Activated CD4-positive, alpha-beta T cell treated with anti-CD3 and anti-CD28 coated beads, Interleukin-2, amount 50 U/mL, for 16 hours (primary cell): ENCODE data around the gene BUB1.
"Not testable (repeated sequence)": the region's sequence is repeated elsewhere in the genome, so short reads cannot be mapped to it uniquely, and the experiment has no call there.

Experiments
- DNase-seq: peaks from one replicate; pipeline ENCODE4 v3.0.0-alpha.2; 2020

Gene BUB1

DNA sequence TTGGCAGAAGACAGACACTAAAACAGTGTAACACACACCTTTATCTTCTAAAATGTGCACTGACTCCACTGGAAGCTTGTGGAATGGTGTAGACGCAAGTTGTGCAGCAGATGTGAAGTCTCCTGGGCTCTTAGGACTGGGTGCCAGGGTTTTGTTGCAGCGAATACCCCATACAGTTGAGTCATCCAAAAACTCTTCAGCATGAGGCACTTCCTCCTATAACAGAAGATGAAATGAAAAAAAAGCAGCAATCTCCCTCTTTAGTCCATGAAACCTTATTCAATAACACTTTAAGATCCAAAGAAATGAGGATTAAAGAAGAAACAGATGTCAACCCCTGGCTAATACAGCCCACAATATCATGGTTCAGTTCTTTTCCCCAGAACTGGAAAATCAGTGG lies 22.2 kb downstream of the BUB1 start:
- no peak for DNase-seq

DNA sequence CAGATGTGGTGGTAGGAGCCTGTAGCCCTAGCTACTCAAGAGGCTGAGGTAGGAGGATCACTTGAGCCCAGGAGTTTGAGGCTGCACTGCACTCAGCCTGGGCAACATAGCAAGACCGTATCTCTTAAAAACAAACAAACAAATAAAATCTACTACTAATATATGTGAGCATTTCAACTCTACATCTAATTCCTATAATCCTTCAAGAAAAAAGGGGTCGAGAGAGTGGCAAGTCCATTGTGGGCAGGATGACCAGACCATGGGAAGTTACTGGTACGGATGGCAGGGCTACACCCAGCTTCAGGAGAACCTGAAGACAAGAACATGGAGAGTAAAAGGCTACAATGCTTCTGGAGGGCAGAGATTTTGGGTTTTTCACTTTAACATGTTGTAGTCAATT lies 24.0 kb downstream of the BUB1 start:
- no peak for DNase-seq

DNA sequence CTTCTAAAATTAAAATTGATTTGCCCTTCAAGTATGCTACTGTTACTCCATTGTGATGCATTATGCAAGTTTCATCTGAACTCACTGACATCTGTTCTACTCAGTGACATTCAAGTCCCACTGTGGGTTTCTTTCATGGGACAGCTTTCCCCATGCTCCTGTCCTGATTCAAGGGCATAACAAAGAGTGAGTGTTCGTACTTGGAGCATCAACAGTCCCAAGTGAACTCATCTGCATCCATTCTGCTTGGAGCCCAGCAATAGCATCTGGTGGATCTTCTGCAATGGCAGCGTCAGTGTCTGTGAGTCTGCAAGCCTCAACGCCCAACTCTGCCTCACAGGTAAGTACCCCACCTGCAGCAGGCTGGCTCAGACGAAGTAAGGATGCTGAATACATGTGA lies 27.5 kb downstream of the BUB1 start:
- no peak for DNase-seq

DNA sequence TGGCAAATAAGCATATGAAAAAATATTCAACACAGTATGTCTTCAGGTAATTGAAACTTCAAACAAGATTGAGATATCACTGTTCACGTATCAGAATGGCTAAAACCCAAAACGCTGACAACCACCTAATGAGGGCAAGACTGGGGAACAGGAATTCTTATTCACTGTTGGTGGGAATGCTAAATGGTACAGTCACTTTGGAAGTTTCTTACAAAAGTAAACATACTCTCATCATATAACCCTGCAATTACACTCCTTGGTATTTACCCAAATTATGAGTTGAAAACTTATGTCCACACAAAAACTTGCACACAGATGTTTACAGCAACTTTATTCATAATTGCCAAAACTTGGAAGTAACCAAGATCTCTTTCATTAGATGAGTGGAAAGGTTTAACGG lies 30.1 kb downstream of the BUB1 start:
- no peak for DNase-seq

DNA sequence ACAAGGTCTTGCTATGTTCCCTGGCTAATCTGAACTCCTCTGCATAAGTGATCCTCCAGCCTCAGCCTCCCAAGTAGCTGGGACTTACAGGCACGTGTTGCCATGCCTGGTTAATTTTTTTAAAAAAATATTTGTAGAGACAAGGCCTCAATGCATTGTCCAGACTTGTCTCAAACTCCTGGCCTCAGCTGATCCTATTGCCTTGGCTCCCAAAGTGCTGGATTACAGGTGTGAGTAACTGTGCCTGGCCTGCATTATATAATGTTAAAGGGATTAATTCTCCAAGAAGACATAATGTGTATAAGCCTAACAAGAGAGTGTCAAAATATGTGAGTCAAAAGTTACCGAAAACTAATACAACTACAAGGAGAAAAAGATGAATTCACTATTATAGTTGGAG lies 32.2 kb downstream of the BUB1 start:
- no peak for DNase-seq

DNA sequence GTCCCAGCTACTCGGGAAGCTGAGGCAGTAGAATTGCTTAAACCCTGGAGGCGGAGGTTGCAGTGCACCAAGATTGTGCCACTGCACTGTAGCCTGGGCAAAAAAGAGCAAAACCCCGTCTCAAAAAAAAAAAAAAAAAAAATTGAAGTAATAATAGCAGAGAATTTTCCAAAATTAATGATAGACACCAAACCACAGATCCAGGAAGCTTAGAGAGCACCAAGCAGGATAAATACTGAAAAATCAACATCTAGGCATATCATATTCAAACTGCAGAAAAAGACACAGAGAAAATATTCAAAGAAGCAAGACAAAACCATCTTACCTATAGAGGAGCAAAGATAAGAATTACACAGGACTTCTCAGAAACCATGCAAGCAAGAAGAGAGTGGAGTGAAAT lies 33.5 kb downstream of the BUB1 start:
- DNase-seq = no peak

DNA sequence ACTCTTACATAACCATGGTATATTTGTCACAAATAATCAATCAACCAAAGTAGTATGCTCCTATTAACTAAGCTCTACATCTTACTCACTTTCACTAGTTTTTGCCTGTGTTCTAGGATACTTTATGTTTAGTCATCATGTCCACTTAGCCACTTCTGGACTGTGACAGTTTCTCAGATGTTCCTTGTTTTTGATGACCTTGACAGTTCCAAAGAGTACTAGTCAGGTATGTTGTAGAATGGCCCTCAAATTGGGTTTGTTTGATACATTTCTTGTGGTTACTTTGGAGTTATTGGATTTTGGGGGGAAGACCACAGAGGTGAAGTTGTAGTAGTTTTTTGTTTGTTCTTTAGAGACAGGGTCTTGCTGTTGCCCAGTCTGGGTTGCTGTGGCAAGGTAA lies 35.5 kb downstream of the BUB1 start:
- no peak for DNase-seq

DNA sequence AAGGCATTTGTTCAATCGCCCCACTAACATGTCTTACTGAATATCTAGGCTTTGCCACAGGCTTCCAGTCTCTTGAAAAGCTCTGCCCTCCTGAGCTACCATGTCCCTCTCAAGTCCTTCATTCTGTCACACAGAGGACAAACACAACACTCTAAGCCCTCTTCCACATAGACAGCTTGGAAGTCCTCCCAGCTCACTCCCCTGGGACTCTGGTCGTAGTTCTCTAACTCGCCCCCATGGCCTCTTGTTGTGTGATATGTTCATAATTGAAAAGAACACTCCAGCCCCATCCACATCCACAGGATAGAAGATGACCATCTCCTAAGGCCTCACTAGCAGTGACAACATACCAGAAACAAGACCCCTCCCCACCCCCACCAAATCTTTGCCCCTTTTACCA lies 37.9 kb downstream of the BUB1 start:
- DNase-seq = no peak

DNA sequence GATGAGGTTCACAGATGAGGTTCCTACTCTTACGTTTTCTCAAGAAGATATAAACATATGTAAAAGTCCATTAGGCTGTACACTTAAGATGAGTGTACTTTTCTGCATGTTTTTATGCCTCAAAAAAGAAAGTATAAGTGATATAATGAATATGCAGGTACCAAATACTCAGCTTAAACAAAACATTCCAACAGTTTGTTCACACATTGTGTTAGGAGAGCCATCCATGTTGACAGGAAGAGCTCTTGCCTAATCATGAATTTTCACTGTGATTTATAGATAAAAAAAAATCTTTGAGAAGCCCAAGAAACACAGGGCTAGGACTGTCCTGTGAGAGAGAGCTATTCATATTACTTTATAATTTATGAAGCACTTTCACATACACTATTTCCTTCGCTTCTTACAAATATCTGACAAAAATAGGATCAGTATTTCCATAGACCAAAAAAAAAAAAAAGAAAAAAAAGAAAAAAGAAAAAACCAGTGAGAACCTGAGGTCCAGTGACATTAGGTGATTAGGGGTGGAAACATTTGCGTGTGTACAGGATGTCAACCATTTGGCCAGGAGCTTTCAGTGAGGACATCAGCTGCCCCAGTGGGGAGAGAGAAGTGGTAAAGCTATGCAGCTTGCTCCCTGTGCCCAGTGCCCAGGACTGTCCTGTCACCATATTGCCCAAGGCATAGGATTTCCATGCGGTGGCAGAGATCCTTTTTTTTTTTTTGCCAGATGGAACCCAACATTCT lies 38.7 kb downstream of the BUB1 start:
- no peak for DNase-seq

DNA sequence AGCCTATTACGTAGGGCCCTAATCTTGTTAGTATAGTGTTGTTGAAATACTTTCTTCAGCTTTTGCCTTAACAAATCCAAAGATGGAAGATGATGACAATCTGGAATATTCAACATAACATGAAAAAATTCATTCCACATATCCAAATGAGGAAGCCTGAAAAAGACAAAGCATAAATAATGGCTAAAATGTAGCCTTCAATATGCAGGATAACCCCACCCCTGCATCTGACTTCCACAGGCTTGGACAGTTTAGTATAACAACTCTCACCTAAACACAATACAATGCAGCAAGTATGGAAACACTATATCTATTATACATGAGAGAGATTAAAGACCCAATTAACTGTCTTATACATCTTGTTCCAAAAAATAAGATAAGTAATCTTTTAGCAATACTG lies 39.9 kb downstream of the BUB1 start:
- DNase-seq = no peak

DNA sequence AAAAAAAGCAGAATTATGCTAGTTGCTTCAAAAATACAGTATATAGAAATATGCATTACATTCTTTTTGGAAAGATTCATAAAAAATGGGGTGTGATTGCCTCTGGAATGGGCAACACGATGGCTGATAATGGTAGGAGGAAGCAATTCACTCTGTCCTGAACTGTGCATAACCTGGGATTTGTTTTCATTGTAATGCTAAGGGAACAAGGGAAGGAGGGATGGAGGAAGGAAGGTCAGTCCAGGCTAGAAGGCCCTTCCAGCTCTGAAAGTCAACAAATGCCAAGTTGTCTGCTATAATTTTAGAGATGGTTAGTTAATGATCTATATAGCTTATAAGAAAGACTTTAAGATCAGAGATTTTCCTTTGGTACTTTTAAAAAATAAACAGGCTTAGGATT lies 40.8 kb downstream of the BUB1 start:
- DNase-seq = no peak

DNA sequence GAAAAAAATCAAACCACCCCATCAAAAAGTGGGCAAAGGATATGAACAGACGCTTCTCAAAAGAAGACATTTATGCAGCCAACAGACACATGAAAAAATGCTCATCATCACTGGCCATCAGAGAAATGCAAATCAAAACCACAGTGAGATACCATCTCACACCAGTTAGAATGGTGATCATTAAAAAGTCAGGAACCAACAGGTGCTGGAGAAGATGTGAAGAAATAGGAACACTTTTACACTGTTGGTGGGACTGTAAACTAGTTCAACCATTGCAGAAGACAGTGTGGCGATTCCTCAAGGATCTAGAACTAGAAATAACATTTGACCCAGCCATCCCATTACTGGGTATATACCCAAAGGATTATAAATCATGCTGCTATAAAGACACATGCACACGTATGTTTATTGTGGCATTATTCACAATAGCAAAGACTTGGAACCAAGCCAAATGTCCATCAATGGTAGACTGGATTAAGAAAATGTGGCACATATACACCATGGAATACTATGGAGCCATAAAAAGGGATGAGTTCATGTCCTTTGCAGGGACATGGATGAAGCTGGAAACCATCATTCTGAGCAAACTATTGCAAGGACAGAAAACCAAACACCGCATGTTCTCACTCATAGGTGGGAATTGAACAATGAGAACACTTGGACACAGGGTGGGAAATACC lies 41.8 kb downstream of the BUB1 start:
- not testable (repeated sequence) for DNase-seq

DNA sequence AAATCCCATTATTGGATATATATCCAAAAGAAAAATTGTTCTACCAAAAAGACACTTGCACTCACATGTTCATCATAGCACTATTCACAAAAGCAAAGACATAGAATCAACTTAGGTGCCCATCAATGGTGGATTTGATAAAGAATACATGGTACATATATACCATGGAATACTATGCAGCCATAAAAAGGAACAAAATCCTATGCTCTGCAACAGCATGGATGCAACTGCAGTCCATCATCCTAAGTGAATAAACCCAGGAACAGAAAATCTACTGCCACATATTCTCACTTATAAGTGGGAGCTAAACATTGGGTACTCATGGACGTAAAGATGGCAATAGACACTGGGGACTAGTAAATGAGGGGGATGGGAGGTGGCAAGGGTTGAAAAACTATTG lies 50.5 kb downstream of the BUB1 start:
- not testable (repeated sequence) for DNase-seq

DNA sequence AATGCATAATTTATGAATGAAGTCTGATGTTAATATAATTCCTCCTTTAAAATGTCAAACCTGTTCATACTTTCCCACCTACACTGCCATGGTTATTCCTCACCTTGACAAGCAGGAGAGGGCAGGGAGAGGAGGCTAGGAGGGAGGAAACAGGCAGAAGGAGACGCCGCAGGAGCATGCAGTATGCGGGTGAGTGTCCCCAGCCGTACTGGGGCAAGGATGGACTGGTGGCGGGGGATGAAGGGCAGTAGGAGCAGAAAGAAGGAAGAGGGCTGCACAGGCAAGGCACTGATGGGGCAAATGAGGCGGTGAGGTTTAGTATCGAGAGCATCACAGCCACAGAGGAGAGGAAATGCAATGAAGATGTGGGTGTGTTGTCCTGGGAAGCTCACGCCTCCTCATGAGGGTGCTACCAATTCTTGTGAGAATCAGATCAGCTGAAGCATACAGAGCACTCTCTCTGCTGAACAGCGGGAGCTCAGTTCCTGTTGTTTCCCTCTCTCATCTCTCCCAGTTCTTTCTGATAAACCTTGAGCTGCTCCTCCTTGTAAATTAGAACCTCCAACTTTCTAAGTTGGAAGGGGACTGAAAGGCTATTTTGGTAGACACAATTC lies 58.4 kb downstream of the BUB1 start:
- DNase-seq = not testable (repeated sequence)

DNA sequence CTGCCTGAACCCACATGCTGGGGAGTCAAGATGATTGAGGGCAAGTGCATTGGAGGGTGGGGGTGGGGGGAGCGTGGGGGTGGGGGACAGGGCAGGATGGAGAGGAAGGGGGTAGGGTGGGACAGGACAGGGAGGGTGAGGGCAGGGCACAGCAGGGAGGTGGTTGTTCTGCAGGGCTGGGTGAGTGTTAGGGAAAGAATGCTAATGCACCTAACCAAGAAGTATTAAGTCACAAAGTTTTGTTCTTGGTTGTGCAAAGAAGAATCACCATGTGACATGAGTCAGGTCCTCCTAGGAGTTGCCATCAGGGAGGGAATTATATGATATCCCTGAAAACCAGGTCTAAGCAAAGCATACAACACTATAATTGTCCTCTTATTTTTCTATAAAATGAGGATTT lies 63.9 kb downstream of the BUB1 start:
- not testable (repeated sequence) for DNase-seq

DNA sequence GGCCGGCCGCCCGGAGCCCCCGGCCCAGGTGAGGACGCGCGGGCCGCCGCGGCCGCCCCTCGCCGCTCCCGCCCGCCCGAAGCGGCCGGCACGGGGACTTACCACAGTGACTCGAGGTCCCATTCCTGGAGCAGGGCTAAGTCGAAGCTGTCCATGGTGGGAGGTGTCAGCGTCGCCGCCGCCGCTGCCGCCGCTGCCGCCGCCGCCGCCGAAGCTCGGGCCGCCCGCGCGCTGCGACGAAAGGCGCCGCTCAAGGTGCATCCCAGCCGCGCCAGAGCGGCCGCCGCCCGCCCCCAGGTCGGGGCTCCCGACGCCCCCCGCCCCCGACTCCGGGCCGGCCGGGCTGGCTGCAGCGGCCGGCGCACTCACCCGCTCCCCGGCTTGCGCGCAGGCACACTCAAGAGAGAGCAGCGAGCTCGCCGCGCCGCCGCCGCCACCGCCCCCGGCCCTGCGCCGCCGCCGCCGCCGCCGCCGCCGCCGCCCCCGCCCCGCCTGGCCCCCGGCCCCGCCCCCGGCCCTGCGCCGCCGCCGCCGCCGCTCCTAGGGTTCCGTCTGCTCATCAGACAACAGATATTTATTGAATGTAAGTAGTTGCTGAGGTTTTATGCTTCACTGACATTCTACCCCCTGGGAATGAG lies 67.1 kb downstream of the BUB1 start:
- DNase-seq = not testable (repeated sequence)

DNA sequence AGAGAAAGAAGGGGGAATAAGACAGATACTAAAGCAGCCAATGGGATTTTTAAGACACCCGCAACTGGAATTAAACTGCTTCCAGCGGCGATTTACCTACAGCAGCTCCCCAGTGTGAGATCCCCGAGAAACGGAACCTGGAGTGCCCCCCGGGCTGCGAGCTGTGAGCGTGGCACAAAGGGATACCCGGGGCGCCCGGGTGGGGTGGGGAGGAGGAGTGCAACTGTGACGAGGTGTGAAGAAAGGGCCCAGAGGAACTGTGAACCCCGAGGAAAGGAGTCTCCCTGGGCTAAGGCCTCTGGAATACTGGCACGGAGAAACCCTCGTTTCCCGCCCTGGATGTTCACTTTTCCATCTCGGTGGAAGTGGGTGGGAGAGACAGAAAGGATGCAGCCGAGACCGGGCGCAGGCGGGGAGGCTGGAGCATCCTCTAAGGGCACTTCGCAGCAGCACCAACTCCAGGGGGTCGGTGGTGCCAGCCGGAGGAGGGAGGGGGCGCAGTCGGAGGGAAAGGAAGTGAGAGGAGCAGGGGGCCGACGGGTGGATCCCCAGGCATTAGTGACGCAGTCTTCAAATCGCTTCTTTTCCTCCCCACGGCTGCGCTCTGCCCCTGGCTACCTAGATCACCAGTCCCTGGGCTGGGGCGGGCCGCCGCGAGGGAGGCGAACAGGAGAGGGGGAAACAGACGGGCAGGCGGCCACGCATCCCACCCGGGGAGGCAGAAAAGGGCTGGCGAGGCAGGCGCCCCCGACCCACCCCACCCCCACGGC lies 67.8 kb downstream of the BUB1 start:
- not testable (repeated sequence) for DNase-seq

DNA sequence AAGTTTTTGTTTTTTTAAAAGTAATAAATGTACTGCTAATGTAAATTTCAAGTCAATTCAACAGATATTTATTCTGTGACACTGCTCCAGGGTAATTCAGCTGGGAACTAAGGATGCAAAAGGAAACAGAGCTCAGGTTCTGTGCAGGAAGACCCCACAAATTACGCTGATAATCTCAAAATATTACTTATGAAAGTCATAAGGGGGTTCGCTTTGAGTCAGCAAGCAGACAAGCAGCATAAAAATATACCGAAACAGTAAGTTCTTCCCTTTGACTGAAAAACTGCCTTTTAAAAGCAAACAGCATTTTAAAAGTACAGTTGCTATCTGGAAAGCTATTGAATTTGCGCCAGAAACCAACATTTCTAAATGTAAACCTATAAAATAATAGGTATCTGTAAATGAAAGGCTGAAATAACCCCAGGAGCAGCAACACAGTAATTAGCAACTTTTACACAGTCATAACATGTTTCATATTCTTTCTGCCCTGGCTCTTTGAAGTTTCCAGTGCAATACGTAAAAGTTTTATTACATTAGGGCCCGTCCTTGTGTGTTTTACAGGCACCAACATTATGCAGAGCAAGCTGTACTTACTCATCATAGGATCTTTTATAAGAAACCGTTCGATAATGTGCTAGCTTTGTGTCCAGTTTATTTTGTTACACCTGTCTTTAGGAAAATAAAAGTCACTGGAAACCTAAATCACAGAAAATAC lies 68.9 kb downstream of the BUB1 start:
- DNase-seq = not testable (repeated sequence)

DNA sequence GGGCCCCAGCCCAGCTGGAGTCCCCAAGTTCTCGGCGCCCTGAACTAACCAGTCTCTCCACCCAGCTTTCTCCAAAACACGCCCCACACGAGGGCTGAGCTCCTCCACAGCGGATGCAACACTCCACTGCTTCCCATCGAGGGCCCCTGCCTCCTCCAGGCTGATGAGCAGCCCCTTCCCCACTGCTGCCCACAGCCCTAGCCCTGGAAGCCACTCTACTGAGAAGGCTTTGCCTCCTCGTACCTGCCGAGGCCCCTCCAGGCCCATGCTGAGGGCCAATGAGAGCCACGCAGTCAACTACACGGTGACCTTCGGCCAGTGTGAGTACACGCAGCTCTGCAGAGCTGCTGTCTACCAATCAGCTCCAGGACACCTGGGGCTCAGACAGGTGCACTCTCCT lies 72.8 kb downstream of the BUB1 start:
- DNase-seq = not testable (repeated sequence)

DNA sequence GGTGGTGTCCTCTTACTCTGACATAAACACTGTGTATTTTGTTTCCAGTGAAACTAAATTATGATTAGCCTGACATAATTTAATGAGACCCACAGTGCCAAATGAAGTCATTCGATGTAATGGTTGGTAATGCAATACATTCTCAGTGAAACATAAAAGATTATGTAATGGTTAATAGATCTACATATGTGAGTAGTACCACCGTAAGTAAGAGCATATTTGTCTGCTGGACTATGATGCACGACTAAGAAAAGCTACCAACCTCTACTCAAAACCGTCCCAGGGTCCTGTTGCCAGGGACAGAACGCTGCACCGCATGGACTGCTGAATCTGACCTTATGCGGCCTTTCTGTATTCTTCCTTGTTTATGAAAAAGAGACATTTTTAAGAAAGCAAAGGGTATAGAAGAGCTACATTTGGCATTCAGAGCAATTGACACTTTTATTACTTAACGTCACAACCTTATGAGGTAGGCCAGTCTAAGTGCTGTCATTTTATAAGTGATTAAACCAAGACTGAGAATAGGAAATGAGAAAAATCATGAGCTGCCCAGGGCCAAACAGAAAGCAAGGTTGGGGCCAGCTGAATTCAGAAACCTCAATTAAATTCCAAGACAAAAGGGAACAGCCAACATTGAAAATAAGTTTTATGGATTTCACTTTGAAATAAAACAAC lies 73.8 kb downstream of the BUB1 start:
- DNase-seq = not testable (repeated sequence)

DNA sequence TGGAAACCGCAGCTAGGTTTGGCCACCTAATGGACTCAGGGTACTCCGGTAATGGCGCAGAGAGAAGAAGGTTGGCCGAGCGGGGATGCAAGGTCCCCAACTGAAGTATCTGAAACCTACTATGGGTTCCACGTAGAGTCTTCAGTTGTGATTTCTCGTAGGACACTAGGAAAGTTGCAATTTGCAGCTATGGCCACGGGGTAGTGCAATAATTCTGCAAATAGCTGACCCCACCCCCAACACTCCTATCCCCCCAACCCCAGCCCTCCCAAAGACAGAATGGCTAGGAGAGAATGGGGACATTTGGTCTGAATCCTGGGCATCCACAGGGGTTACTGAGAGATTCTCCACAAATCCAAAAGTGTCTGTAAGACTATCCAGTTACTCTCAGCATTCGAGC lies 75.7 kb downstream of the BUB1 start:
- DNase-seq = not testable (repeated sequence)

DNA sequence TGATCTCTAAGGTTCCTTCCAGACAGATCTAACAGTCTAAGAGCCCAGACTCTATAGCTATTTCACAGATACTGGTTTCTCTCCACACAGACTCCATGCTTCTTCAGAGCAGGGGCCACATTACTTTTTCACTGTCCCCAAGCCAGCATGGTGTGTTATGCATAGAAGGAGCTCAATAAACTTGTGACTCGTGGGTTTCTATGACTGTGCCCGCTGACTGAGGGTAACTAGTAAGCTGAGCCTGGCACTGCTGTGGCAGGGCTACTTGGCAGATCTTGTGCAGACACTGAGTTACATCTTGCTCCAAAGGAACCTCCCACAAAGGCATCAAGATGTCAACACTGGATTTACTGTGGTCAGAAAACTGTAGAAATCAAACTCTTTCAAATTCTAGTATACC lies 85.9 kb downstream of the BUB1 start:
- not testable (repeated sequence) for DNase-seq
